HCT116 (cell line): ENCODE measurements around the gene EFCAB7. TPM values are rescaled to one million over a fixed set of nuclear protein-coding genes. Genes with fewer than 3 reads are reported as not detected.

Source experiments
- ATAC-seq: fragments of 200-7000 bp; cut with Tn5 transposase; 2 replicates; pipeline ENCODE4 v1.9.1; 2020; ENCODE audit warnings: mild to moderate bottlenecking, moderate library complexity
- BruUV-seq: library from RNA; stranded (reverse); fragments of 400-500 nt; replicated peaks from 2 replicates; lab custom pipeline; 2021; lab: Mats Ljungman, UMichigan
- CTCF ChIA-PET: fragments of 300-600 bp; sonication (Branson Sonifier 250); formaldehyde crosslinking; loops from one replicate; lab custom pipeline; 2021; ENCODE audit warnings: antibody characterized with exemption; lab: Charles Lee
- POLR2A ChIA-PET: fragments of 300-600, 350-600 bp; sonication (Branson Sonifier 250); formaldehyde crosslinking; loops from one replicate; lab custom pipeline; 2021; ENCODE audit warnings: antibody characterized with exemption; lab: Charles Lee
- RAD21 ChIA-PET, 2 experiments: fragments of 300-600 bp; sonication (Branson Sonifier 250); formaldehyde crosslinking; loops; one replicate each; lab custom pipeline; 2023; ENCODE audit warnings: low total read pairs in 2 of 2; ENCODE audit not compliant: uncharacterized antibody in 2 of 2, unreplicated experiment in 2 of 2, low non-redundant PET in 1 of 2; lab: Charles Lee
- DNase-seq: peaks from one replicate; pipeline ENCODE4 v3.0.0-alpha.2; 2010; ENCODE audit warnings: low read depth, low spot score
- H2AFZ ChIP-seq: fragments of 200-600 bp; shearing (Covaris generic), sonication (generic); 2 replicates; pipeline ENCODE4 v1.6.1; 2017; ENCODE audit warnings: low read depth, mixed run types, mixed read lengths, antibody characterized with exemption, low read length; ENCODE audit not compliant: poor library complexity, severe bottlenecking
- H3K27ac ChIP-seq: 2 replicates; pipeline ENCODE4 v1.5.1; 2012; ENCODE audit warnings: low read depth, low read length
- H3K27me3 ChIP-seq: fragments of 200-600 bp; sonication (generic); 2 replicates; pipeline ENCODE4 v1.6.1; 2016; ENCODE audit warnings: mixed run types, low read length, mixed read lengths; ENCODE audit not compliant: insufficient read depth
- H3K36me3 ChIP-seq, 2 experiments: fragments of 200-500 bp in 1 of 2; fragments of 200-600 bp in 1 of 2; sonication (Bioruptor generic) in 1 of 2; sonication (generic) in 1 of 2; 2 replicates each; pipeline versions ENCODE4 v1.5.1 to v1.6.1; 2014 to 2016; ENCODE audit warnings: low read length in 2 of 2, inconsistent platforms in 1 of 2, mixed read lengths in 1 of 2, mixed run types in 1 of 2; ENCODE audit not compliant: insufficient read depth in 2 of 2, control insufficient read depth in 1 of 2
- H3K4me1 ChIP-seq, 2 experiments: fragments of 200-600 bp in 1 of 2; sonication (generic) in 1 of 2; 2 replicates each; pipeline versions ENCODE4 v1.5.1 to v1.6.1; 2012 to 2017; ENCODE audit warnings: low read length in 2 of 2, inconsistent platforms in 1 of 2, mild to moderate bottlenecking in 1 of 2, mixed read lengths in 1 of 2, mixed run types in 1 of 2, moderate library complexity in 1 of 2; ENCODE audit not compliant: insufficient read depth in 2 of 2, control insufficient read depth in 1 of 2
- H3K4me2 ChIP-seq: fragments of 200-600 bp; sonication (generic); 2 replicates; pipeline ENCODE4 v1.6.1; 2017; ENCODE audit warnings: mixed run types, low read length, mixed read lengths
- H3K4me3 ChIP-seq, 2 experiments: fragments of 200-600 bp in 1 of 2; sonication (generic) in 1 of 2; replicated peaks in 1 of 2; 2 replicates each; pipeline ENCODE4 v1.5.1; 2011 to 2016; ENCODE audit warnings: low read length in 2 of 2, control low read depth in 1 of 2, low read depth in 1 of 2, mild to moderate bottlenecking in 1 of 2, mixed read lengths in 1 of 2, mixed run types in 1 of 2
- H3K79me2 ChIP-seq: fragments of 200-600 bp; sonication (generic); 2 replicates; pipeline ENCODE4 v1.6.1; 2017; ENCODE audit warnings: mild to moderate bottlenecking, mixed run types, low read length, moderate library complexity, mixed read lengths; ENCODE audit not compliant: insufficient read depth
- H3K9ac ChIP-seq: fragments of 200-600 bp; sonication (generic); 2 replicates; pipeline ENCODE4 v1.6.1; 2016; ENCODE audit warnings: low read length, mixed read lengths
- H3K9me2 ChIP-seq: fragments of 200-600 bp; sonication (generic), shearing (Covaris generic); 2 replicates; pipeline ENCODE4 v1.6.1; 2017; ENCODE audit warnings: mixed run types, mild to moderate bottlenecking, moderate library complexity; ENCODE audit not compliant: insufficient read depth
- H3K9me3 ChIP-seq, 2 experiments: fragments of 200-500 bp in 1 of 2; fragments of 200-600 bp in 1 of 2; sonication (Bioruptor generic) in 1 of 2; sonication (generic) in 1 of 2; 2 replicates each; pipeline ENCODE4 v1.6.1; 2014 to 2017; ENCODE audit warnings: low read length in 2 of 2, mixed read lengths in 2 of 2, inconsistent platforms in 1 of 2, low read depth in 1 of 2, mild to moderate bottlenecking in 1 of 2, mixed run types in 1 of 2, moderate library complexity in 1 of 2; ENCODE audit not compliant: control insufficient read depth in 1 of 2, insufficient read depth in 1 of 2
- H4K20me1 ChIP-seq: fragments of 200-600 bp; sonication (generic), shearing (Covaris generic); 2 replicates; pipeline ENCODE4 v1.6.1; 2017; ENCODE audit warnings: mixed run types, mild to moderate bottlenecking, moderate library complexity; ENCODE audit not compliant: insufficient read depth
- CBX3 ChIP-seq: IDR thresholded peaks from 2 replicates; pipeline ENCODE4 v1.6.1; 2012; ENCODE audit warnings: low read depth
- CEBPB ChIP-seq: IDR thresholded peaks from 2 replicates; pipeline ENCODE4 v1.6.1; 2012; ENCODE audit warnings: low read depth
- EZH2 ChIP-seq: fragments of 200-600 bp; sonication (generic); IDR thresholded peaks from 2 replicates; pipeline ENCODE4 v1.6.1; 2017; ENCODE audit warnings: antibody characterized with exemption, mixed run types
- JUND ChIP-seq: IDR thresholded peaks from 2 replicates; pipeline ENCODE4 v1.6.1; 2012
- MAX ChIP-seq: IDR thresholded peaks from 2 replicates; pipeline ENCODE4 v1.6.1; 2012
- POLR2A ChIP-seq: IDR thresholded peaks from 2 replicates; pipeline ENCODE4 v1.7.0; 2011; ENCODE audit warnings: borderline replicate concordance; ENCODE audit not compliant: insufficient read depth, insufficient read length; ENCODE audit errors: extremely low read depth
- RAD21 ChIP-seq: IDR thresholded peaks from 2 replicates; pipeline ENCODE4 v1.6.1; 2012; ENCODE audit warnings: low read depth, mild to moderate bottlenecking
- REST ChIP-seq: IDR thresholded peaks from 2 replicates; pipeline ENCODE4 v1.6.1; 2012; ENCODE audit warnings: low read depth
- SP1 ChIP-seq: IDR thresholded peaks from 2 replicates; pipeline ENCODE4 v1.6.1; 2012; ENCODE audit warnings: low read depth
- SRF ChIP-seq: IDR thresholded peaks from 2 replicates; pipeline ENCODE4 v1.6.1; 2012; ENCODE audit warnings: low read depth
- TCF7L2 ChIP-seq: IDR thresholded peaks from 2 replicates; pipeline ENCODE4 v1.7.0; 2011; ENCODE audit warnings: borderline replicate concordance, inconsistent platforms; ENCODE audit not compliant: insufficient read depth, insufficient read length; ENCODE audit errors: extremely low read depth
- YY1 ChIP-seq: IDR thresholded peaks from 2 replicates; pipeline ENCODE4 v1.6.1; 2011; ENCODE audit warnings: low read length, low read depth, moderate library complexity, mild to moderate bottlenecking; ENCODE audit not compliant: insufficient replicate concordance; ENCODE audit errors: extremely low read depth
- ZBTB33 ChIP-seq: IDR thresholded peaks from 2 replicates; pipeline ENCODE4 v1.6.1; 2011; ENCODE audit warnings: mild to moderate bottlenecking, low read length, moderate library complexity; ENCODE audit not compliant: insufficient replicate concordance; ENCODE audit errors: extremely low read depth
- ZFX ChIP-seq: fragments of 450-650 bp; IDR thresholded peaks from 2 replicates; pipeline ENCODE4 v1.6.1; 2017
- ZNF274 ChIP-seq: fragments of 200-500 bp; sonication (Bioruptor generic); IDR thresholded peaks from 2 replicates; pipeline ENCODE4 v1.6.1; 2014; ENCODE audit warnings: mild to moderate bottlenecking, low read depth, low read length, inconsistent platforms
- intact Hi-C: fragments of 100-400 bp; cut with micrococcal nuclease; formaldehyde crosslinking; loops from 2 replicates; pipeline ENCODE4 v1.10.0; 2022
- total RNA-seq: library from RNA; stranded (reverse); gene quantifications from one replicate; pipeline ENCODE4 v1.2.1, GENCODE V29; 2021; ENCODE audit not compliant: unreplicated experiment

Gene EFCAB7
- total RNA-seq, 1 experiment from 2014 or later, result 6.0 TPM

- ChIA-PET POLR2A (no interaction called here), CTCF (no interaction called here), RAD21 (no interaction called here)
- no TSS peak for BruUV-seq
- Histone ChIP-seq H3K79me2 (peaks cover 86% of the 10 kb centered on the region), H2AFZ (no peak overlapping the region), H3K4me1 (no peaks in the 10 kb centered on the region; a peak in 2 of 4 replicates), H3K9ac (no peak overlapping the region), H3K36me3 (no peaks in the 10 kb centered on the region), H3K9me3 (no peaks in the 10 kb centered on the region), H3K27me3 (no peaks in the 10 kb centered on the region), H3K4me2 (no peak overlapping the region), H3K4me3 (no peak overlapping the region), H3K9me2 (no peaks in the 10 kb centered on the region), H4K20me1 (no peaks in the 10 kb centered on the region), H3K27ac (no peak overlapping the region)
- ATAC-seq (no peak), DNase-seq (no peak)
- TF ChIP-seq ZBTB33 (no peak), ZNF274 (no peak), MAX (no peak), EZH2 (no peak), SRF (no peak), ZFX (no peak), CEBPB (no peak)
- intact Hi-C loops, result no loop called here
Observed at GRCh38 chr1:63516629-63517028, 6.7 kb upstream of the EFCAB7 start.

GRCh38 chr1:63523738-63524137, 413 bp downstream of the EFCAB7 start:
- ChIA-PET RAD21 (interaction anchor here in 1 of 2 experiments (0.5 kb wide), 1 partner anchor 957 kb away, joined by 3 read pairs; no protein-coding TSS in a partner anchor), POLR2A (no interaction called here), CTCF (interaction anchor here (1.1 kb wide), 1 partner anchor 15 kb away, joined by 3 read pairs; no protein-coding TSS in a partner anchor)
- no peaks in the 10 kb centered on the region for H3K27me3 ChIP-seq
- BruUV-seq, result TSS peak; percentile 73
- H3K4me1 ChIP-seq, result peaks cover 11 to 13% of the 10 kb centered on the region in 2 experiments; a peak in 3 of 4 replicates
- H3K79me2 ChIP-seq, result peaks cover 51% of the 10 kb centered on the region
- peak overlapping the region; percentile 74 for H3K9ac ChIP-seq
- no peak for DNase-seq
- no peaks in the 10 kb centered on the region for H3K9me3 ChIP-seq
- peak; percentile 8 for ATAC-seq
- peak overlapping the region; percentile 82 for H3K4me2 ChIP-seq
- no peaks in the 10 kb centered on the region for H3K9me2 ChIP-seq
- peak overlapping the region; percentile 46 for H2AFZ ChIP-seq
- peak overlapping the region; percentile 78 for H3K27ac ChIP-seq
- H3K36me3 ChIP-seq, result peaks cover 0 to 3% of the 10 kb centered on the region in 2 experiments; a peak in 1 of 4 replicates
- intact Hi-C loops, result loop anchor here (5.0 kb wide), 1 partner anchor 196 kb away; no protein-coding TSS in a partner anchor
- H3K4me3 ChIP-seq, result peak overlapping the region; percentile 66 to 76
- H4K20me1 ChIP-seq, result no peaks in the 10 kb centered on the region
- TF ChIP-seq SP1, result no peak
- no peak for TF ChIP-seq RAD21
- TF ChIP-seq REST, result no peak
- TF ChIP-seq POLR2A, result no peak
- no peak for TF ChIP-seq YY1
- TF ChIP-seq ZNF274, result no peak
- no peak for TF ChIP-seq CEBPB
- no peak for TF ChIP-seq JUND
- TF ChIP-seq MAX, result no peak
- TF ChIP-seq TCF7L2, result no peak
- TF ChIP-seq CBX3, result no peak
